Measurements from ENCODE around the gene CADM2.

The CADM2 gene

DNA sequence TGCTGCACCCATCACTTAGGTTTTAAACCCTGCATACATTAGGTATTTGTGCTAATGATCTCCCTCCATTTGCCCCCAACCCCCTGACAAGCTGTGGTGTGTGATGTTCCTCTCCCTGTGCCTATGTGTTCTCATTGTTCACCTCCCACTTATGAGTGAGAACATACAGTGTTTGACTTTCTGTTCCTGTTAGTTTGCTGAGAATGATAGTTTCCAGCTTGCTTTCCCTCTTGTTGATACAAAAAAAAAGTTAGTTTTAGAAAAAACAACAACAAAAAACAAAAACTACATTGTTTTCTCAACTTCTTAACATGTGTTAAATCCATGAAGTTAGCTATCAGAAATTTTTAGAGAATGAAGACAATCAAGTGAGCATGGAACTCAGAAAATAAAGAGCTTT lies 1079.1 kb downstream of the CADM2 start (continued):
- TF ChIP-seq, protein P1, sequence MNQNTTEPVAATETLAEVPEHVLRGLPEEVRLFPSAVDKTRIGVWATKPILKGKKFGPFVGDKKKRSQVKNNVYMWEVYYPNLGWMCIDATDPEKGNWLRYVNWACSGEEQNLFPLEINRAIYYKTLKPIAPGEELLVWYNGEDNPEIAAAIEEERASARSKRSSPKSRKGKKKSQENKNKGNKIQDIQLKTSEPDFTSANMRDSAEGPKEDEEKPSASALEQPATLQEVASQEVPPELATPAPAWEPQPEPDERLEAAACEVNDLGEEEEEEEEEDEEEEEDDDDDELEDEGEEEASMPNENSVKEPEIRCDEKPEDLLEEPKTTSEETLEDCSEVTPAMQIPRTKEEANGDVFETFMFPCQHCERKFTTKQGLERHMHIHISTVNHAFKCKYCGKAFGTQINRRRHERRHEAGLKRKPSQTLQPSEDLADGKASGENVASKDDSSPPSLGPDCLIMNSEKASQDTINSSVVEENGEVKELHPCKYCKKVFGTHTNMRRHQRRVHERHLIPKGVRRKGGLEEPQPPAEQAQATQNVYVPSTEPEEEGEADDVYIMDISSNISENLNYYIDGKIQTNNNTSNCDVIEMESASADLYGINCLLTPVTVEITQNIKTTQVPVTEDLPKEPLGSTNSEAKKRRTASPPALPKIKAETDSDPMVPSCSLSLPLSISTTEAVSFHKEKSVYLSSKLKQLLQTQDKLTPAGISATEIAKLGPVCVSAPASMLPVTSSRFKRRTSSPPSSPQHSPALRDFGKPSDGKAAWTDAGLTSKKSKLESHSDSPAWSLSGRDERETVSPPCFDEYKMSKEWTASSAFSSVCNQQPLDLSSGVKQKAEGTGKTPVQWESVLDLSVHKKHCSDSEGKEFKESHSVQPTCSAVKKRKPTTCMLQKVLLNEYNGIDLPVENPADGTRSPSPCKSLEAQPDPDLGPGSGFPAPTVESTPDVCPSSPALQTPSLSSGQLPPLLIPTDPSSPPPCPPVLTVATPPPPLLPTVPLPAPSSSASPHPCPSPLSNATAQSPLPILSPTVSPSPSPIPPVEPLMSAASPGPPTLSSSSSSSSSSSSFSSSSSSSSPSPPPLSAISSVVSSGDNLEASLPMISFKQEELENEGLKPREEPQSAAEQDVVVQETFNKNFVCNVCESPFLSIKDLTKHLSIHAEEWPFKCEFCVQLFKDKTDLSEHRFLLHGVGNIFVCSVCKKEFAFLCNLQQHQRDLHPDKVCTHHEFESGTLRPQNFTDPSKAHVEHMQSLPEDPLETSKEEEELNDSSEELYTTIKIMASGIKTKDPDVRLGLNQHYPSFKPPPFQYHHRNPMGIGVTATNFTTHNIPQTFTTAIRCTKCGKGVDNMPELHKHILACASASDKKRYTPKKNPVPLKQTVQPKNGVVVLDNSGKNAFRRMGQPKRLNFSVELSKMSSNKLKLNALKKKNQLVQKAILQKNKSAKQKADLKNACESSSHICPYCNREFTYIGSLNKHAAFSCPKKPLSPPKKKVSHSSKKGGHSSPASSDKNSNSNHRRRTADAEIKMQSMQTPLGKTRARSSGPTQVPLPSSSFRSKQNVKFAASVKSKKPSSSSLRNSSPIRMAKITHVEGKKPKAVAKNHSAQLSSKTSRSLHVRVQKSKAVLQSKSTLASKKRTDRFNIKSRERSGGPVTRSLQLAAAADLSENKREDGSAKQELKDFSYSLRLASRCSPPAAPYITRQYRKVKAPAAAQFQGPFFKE (tag by site-specific recombination; IDR thresholded peaks at IDR 0.05; ENCODE audit: borderline replicate concordance), result no peak

DNA sequence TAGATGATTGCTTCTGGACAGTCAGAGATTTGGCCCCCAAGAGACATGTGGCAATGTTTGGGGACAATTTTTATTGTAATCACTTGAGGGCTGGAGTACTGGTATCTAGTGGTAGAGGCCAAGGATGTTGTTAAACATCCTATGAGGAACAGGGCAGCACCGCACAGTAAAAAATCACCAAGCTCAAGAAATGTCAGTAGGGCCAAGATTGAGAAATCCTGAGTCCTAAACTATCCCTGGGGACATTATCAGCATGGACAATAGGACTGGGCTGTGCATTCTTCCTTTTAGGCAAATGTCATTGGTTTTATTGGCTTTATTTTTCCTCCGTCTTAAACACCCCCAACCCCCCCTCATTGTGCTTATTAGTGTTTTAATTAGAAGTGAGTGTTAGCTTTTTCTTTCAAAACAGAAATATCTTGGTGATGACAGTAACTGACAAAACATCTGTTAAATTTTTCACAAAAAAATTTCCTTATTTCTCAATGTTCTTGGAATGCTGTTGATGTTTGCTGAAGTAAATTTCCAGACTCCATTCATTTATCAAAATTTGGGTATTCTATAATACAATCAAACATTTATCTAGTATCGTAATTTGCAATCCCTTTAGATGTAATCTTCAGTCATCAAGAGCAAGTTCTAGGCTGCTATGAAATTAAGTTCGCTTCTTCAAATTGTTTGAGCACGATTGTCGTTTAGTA lies 1087.8 kb downstream of the CADM2 start:
- TF ChIP-seq SCRT1 (tag by site-specific recombination; IDR thresholded peaks at IDR 0.05; ENCODE audit: borderline replicate concordance) (no peak), ZNF138 (tag by site-specific recombination; IDR thresholded peaks at IDR 0.05; ENCODE audit: borderline replicate concordance) (no peak), ZNF16 (tag by site-specific recombination; IDR thresholded peaks at IDR 0.05; ENCODE audit: low read depth) (no peak), ZNF394 (tag by site-specific recombination; IDR thresholded peaks at IDR 0.05; ENCODE audit: borderline replicate concordance) (no peak), ZBTB8A (tag by site-specific recombination; IDR thresholded peaks at IDR 0.05) (no peak)
- TF ChIP-seq, protein P2, sequence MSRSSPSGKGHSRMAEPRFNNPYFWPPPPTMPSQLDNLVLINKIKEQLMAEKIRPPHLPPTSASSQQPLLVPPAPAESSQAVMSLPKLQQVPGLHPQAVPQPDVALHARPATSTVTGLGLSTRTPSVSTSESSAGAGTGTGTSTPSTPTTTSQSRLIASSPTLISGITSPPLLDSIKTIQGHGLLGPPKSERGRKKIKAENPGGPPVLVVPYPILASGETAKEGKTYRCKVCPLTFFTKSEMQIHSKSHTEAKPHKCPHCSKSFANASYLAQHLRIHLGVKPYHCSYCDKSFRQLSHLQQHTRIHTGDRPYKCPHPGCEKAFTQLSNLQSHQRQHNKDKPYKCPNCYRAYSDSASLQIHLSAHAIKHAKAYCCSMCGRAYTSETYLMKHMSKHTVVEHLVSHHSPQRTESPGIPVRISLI (tag by site-specific recombination; IDR thresholded peaks at IDR 0.05), result no peak
- no peaks in the 10 kb centered on the region for H3K4me1 ChIP-seq (ENCODE audit: control insufficient read depth, insufficient read depth, low read length)
- H3K9me3 ChIP-seq (ENCODE audit: control insufficient read depth, insufficient read depth, low read depth, low read length), result no peaks in the 10 kb centered on the region
- POLR2A ChIA-PET, result no interaction called here
- H3K36me3 ChIP-seq (ENCODE audit: control insufficient read depth in 2 of 2, insufficient read depth in 1 of 2, low read length in 2 of 2), result no peaks in the 10 kb centered on the region
- H3K4me3 ChIP-seq (ENCODE audit: low read depth, low read length), result no peak overlapping the region
- CTCF ChIA-PET, result no interaction called here
- H3K27ac ChIP-seq (ENCODE audit: extremely low read depth, low read depth, low read length), result no peak overlapping the region

DNA sequence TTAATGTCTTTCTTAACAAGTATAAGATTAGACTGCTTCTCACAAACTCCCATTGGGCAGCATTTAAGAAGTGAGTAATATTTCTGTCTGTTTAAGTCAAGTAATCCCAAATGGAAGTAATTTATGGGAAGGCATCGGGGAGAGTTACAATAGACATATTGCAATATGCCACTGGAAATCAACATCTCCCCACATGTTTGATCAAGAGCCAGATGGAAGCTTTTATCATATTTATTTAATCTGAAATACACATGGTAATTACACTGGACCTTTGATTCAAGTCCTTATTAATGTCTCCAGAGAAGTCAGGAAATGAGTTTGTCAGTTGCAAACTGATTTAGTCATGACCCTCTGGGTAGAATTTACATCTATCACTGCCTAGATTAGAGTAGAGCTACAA lies 1088.4 kb downstream of the CADM2 start:
- Histone ChIP-seq H3K4me1 (ENCODE audit: control insufficient read depth, insufficient read depth, low read length) (no peaks in the 10 kb centered on the region), H3K36me3 (ENCODE audit: control insufficient read depth in 2 of 2, insufficient read depth in 1 of 2, low read length in 2 of 2) (no peaks in the 10 kb centered on the region), H3K4me3 (ENCODE audit: low read depth, low read length) (no peak overlapping the region), H3K9me3 (ENCODE audit: control insufficient read depth, insufficient read depth, low read depth, low read length) (no peaks in the 10 kb centered on the region), H3K27ac (ENCODE audit: extremely low read depth, low read depth, low read length) (no peak overlapping the region)
- no peak for TF ChIP-seq ZNF391 (tag by site-specific recombination; IDR thresholded peaks at IDR 0.05; ENCODE audit: borderline replicate concordance, low read depth)
- no peak for TF ChIP-seq ZNF548 (tag by site-specific recombination; IDR thresholded peaks at IDR 0.05)
- TF ChIP-seq, protein P3, sequence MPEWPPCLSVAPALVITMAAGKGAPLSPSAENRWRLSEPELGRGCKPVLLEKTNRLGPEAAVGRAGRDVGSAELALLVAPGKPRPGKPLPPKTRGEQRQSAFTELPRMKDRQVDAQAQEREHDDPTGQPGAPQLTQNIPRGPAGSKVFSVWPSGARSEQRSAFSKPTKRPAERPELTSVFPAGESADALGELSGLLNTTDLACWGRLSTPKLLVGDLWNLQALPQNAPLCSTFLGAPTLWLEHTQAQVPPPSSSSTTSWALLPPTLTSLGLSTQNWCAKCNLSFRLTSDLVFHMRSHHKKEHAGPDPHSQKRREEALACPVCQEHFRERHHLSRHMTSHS (tag by site-specific recombination; IDR thresholded peaks at IDR 0.05), result no peak
- no peak for TF ChIP-seq ZBTB1 (tag by site-specific recombination; IDR thresholded peaks at IDR 0.05)
- TF ChIP-seq, protein P4, sequence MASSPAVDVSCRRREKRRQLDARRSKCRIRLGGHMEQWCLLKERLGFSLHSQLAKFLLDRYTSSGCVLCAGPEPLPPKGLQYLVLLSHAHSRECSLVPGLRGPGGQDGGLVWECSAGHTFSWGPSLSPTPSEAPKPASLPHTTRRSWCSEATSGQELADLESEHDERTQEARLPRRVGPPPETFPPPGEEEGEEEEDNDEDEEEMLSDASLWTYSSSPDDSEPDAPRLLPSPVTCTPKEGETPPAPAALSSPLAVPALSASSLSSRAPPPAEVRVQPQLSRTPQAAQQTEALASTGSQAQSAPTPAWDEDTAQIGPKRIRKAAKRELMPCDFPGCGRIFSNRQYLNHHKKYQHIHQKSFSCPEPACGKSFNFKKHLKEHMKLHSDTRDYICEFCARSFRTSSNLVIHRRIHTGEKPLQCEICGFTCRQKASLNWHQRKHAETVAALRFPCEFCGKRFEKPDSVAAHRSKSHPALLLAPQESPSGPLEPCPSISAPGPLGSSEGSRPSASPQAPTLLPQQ (tag by site-specific recombination; IDR thresholded peaks at IDR 0.05), result no peak
- TF ChIP-seq ZNF792 (tag by site-specific recombination; IDR thresholded peaks at IDR 0.05), result no peak
- TF ChIP-seq ZBTB20 (tag by site-specific recombination; IDR thresholded peaks at IDR 0.05), result no peak
- TF ChIP-seq GLIS2 (tag by site-specific recombination; IDR thresholded peaks at IDR 0.05), result no peak
- TF ChIP-seq GFI1B (tag by site-specific recombination; IDR thresholded peaks at IDR 0.05), result no peak
- no peak for TF ChIP-seq ZNF433 (tag by site-specific recombination; IDR thresholded peaks at IDR 0.05; ENCODE audit: low read depth)
- TF ChIP-seq, protein P5, sequence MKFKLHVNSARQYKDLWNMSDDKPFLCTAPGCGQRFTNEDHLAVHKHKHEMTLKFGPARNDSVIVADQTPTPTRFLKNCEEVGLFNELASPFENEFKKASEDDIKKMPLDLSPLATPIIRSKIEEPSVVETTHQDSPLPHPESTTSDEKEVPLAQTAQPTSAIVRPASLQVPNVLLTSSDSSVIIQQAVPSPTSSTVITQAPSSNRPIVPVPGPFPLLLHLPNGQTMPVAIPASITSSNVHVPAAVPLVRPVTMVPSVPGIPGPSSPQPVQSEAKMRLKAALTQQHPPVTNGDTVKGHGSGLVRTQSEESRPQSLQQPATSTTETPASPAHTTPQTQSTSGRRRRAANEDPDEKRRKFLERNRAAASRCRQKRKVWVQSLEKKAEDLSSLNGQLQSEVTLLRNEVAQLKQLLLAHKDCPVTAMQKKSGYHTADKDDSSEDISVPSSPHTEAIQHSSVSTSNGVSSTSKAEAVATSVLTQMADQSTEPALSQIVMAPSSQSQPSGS (tag by site-specific recombination; IDR thresholded peaks at IDR 0.05; ENCODE audit: low read depth), result no peak
- TF ChIP-seq ZNF175 (tag by site-specific recombination; IDR thresholded peaks at IDR 0.05), result no peak
- TF ChIP-seq ZNF701 (tag by site-specific recombination; IDR thresholded peaks at IDR 0.05), result no peak
- no peak for TF ChIP-seq ZNF670 (tag by site-specific recombination; IDR thresholded peaks at IDR 0.05; ENCODE audit: low read depth)
- TF ChIP-seq MZF1 (tag by site-specific recombination; IDR thresholded peaks at IDR 0.05; ENCODE audit: borderline replicate concordance), result no peak
- CTCF ChIA-PET, result no interaction called here
- POLR2A ChIA-PET, result no interaction called here
